Endothelial cell (in vitro differentiated cells): ENCODE data around the gene TM7SF3. TPM values are rescaled to one million over a fixed set of nuclear protein-coding genes. Genes with fewer than 3 reads are reported as not detected.

Source experiments
- DNase-seq: peaks from one replicate; pipeline ENCODE4 v3.0.0; 2021; ENCODE audit warnings: low spot score
- H3K27ac Mint-ChIP-seq: one replicate; pipeline ENCODE4 v1.8.0; 2021; ENCODE audit warnings: mixed read lengths, inconsistent platforms; ENCODE audit not compliant: unreplicated experiment
- H3K27me3 Mint-ChIP-seq: one replicate; pipeline ENCODE4 v1.8.0; 2021; ENCODE audit warnings: mild to moderate bottlenecking, moderate library complexity, mixed read lengths, inconsistent platforms; ENCODE audit not compliant: unreplicated experiment
- H3K36me3 Mint-ChIP-seq: one replicate; pipeline ENCODE4 v1.8.0; 2021; ENCODE audit warnings: mild to moderate bottlenecking, low read depth, mixed read lengths, inconsistent platforms; ENCODE audit not compliant: unreplicated experiment
- H3K4me1 Mint-ChIP-seq: one replicate; pipeline ENCODE4 v1.8.0; 2021; ENCODE audit warnings: mild to moderate bottlenecking, mixed read lengths, inconsistent platforms; ENCODE audit not compliant: unreplicated experiment
- H3K4me3 Mint-ChIP-seq: one replicate; pipeline ENCODE4 v1.8.0; 2021; ENCODE audit warnings: mild to moderate bottlenecking, mixed read lengths, inconsistent platforms; ENCODE audit not compliant: unreplicated experiment
- H3K9me3 Mint-ChIP-seq: one replicate; pipeline ENCODE4 v1.8.0; 2021; ENCODE audit warnings: mixed read lengths, inconsistent platforms; ENCODE audit not compliant: unreplicated experiment
- total RNA-seq: library from RNA; stranded (reverse); fragmentation: NEBNext Ultra II Directional; extraction: Animal tissue kit (Norgen Biotek cat#: 25700); gene quantifications from one replicate; pipeline ENCODE4 v1.2.1, GENCODE V29; 2021; ENCODE audit not compliant: unreplicated experiment
- TF ChIP-seq, protein P1 (sequence below): fragments of 200-600 bp; sonication (generic); IDR thresholded peaks from one replicate; pipeline ENCODE4 v1.5.0; 2021; ENCODE audit warnings: antibody characterized with exemption; ENCODE audit not compliant: unreplicated experiment

TM7SF3 gene
- total RNA-seq, 1 donor from 2014 or later: 72.9 TPM

GRCh38 chr12:26991826-26992225, 22.4 kb downstream of the TM7SF3 start:
- Mint-ChIP-seq H3K4me3 (no peak overlapping the region), H3K9me3 (no peaks in the 10 kb centered on the region), H3K4me1 (no peaks in the 10 kb centered on the region), H3K36me3 (peaks cover 30% of the 10 kb centered on the region), H3K27ac (no peak overlapping the region), H3K27me3 (no peaks in the 10 kb centered on the region)
- no peak for DNase-seq
- TF ChIP-seq, protein P1, sequence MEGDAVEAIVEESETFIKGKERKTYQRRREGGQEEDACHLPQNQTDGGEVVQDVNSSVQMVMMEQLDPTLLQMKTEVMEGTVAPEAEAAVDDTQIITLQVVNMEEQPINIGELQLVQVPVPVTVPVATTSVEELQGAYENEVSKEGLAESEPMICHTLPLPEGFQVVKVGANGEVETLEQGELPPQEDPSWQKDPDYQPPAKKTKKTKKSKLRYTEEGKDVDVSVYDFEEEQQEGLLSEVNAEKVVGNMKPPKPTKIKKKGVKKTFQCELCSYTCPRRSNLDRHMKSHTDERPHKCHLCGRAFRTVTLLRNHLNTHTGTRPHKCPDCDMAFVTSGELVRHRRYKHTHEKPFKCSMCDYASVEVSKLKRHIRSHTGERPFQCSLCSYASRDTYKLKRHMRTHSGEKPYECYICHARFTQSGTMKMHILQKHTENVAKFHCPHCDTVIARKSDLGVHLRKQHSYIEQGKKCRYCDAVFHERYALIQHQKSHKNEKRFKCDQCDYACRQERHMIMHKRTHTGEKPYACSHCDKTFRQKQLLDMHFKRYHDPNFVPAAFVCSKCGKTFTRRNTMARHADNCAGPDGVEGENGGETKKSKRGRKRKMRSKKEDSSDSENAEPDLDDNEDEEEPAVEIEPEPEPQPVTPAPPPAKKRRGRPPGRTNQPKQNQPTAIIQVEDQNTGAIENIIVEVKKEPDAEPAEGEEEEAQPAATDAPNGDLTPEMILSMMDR: no peak

GRCh38 chr12:26989873-26990272, 24.3 kb downstream of the TM7SF3 start:
- H3K4me3 Mint-ChIP-seq: no peak overlapping the region
- H3K27ac Mint-ChIP-seq: no peak overlapping the region
- TF ChIP-seq, protein P1: no peak
- H3K36me3 Mint-ChIP-seq: peaks cover 31% of the 10 kb centered on the region
- H3K4me1 Mint-ChIP-seq: no peaks in the 10 kb centered on the region
- no peaks in the 10 kb centered on the region for H3K9me3 Mint-ChIP-seq
- DNase-seq: no peak
- H3K27me3 Mint-ChIP-seq: no peaks in the 10 kb centered on the region

- peak overlapping the region; percentile 11 for H3K4me3 Mint-ChIP-seq
- no peaks in the 10 kb centered on the region for H3K9me3 Mint-ChIP-seq
- H3K4me1 Mint-ChIP-seq: peaks cover 5% of the 10 kb centered on the region
- TF ChIP-seq, protein P1: no peak
- H3K36me3 Mint-ChIP-seq: peaks cover 29% of the 10 kb centered on the region
- no peaks in the 10 kb centered on the region for H3K27me3 Mint-ChIP-seq
- DNase-seq: no peak
- H3K27ac Mint-ChIP-seq: no peak overlapping the region
Observed at GRCh38 chr12:26988703-26989102, 25.5 kb downstream of the TM7SF3 start.

DNA sequence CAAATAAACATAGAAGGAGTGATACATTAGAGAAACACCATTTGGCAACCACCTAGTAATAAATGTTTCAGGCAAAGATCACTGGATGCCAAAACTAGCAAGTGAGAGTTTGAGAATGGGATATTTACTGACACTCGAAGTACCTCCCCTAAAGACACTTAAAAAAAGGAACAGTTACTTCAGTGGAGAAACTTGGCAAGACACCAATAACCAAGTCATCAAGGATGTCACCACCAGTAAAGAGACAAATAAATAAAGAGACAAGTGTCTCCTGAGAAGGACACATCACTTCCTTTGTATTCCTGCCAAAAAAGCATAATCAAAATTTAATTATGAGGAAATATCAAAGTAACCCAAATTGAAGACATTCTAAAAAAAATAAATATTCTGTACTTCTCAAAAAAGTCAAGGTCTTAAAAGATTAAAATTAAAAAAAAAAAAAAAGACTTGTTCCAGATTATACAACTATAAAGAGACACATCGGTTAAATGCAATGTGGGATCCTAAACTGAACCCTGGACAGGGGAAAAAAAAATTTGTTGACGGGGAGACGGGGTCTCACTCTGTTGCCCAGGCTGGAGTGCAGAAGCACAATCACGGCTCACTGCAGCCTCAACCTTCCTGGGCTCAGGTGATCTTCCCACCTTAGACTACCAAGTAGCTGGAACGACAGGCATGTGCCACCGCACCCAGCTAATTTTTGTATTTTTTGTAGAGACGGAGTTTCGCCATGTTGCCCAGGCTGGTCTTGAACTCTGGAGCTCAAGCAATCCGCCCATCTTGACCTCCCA, 26.4 kb downstream of the TM7SF3 start:
- TF ChIP-seq, protein P1: no peak
- H3K27ac Mint-ChIP-seq: no peak overlapping the region
- no peak overlapping the region for H3K4me3 Mint-ChIP-seq
- peaks cover 28% of the 10 kb centered on the region for H3K36me3 Mint-ChIP-seq
- no peak for DNase-seq
- H3K9me3 Mint-ChIP-seq: no peaks in the 10 kb centered on the region
- peaks cover 5% of the 10 kb centered on the region for H3K4me1 Mint-ChIP-seq
- H3K27me3 Mint-ChIP-seq: no peaks in the 10 kb centered on the region

- H3K27ac Mint-ChIP-seq: no peak overlapping the region
- no peak for DNase-seq
- peaks cover 22% of the 10 kb centered on the region for H3K36me3 Mint-ChIP-seq
- no peak overlapping the region for H3K4me3 Mint-ChIP-seq
- H3K9me3 Mint-ChIP-seq: no peaks in the 10 kb centered on the region
- TF ChIP-seq, protein P1: no peak
- no peaks in the 10 kb centered on the region for H3K27me3 Mint-ChIP-seq
- peaks cover 5% of the 10 kb centered on the region for H3K4me1 Mint-ChIP-seq
Observed at GRCh38 chr12:26982866-26983265, 31.3 kb downstream of the TM7SF3 start.
